Brain pericyte (primary cell): ENCODE measurements around the gene NOX5.

ENCODE experiments used
- DNase-seq: peaks from one replicate; pipeline ENCODE4 v3.0.0-alpha.2; 2012; ENCODE audit warnings: low read depth, low spot score

NOX5 gene

DNA sequence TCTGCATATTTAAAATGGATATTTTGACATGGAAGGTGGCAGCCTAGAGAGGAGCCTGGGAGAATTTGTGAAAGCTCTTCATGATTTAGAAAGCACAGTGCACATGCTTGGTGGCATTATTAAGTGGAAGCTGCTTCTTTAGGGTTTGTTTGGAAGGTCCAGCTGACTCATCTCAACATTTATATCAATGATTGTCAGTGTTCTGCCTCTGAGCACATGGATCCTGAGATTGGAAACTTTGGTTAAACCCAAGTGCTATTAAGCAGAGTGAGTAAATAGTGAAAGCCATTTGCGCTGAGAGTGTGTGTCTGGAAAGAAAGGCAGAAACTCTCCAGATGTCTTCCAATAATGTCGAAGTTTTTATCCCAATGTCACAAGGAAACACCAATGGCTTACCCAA is 7.4 kb downstream of the NOX5 start:
- no peak for DNase-seq

GRCh38 chr15:69025320-69025719 is 10.8 kb downstream of the NOX5 start:
- no peak for DNase-seq

- DNase-seq, result no peak
These were observed 11.9 kb downstream of the NOX5 start for GRCh38 chr15:69026355-69026754.

GRCh38 chr15:69027976-69028518 is 13.6 kb downstream of the NOX5 start:
- no peak for DNase-seq

DNA sequence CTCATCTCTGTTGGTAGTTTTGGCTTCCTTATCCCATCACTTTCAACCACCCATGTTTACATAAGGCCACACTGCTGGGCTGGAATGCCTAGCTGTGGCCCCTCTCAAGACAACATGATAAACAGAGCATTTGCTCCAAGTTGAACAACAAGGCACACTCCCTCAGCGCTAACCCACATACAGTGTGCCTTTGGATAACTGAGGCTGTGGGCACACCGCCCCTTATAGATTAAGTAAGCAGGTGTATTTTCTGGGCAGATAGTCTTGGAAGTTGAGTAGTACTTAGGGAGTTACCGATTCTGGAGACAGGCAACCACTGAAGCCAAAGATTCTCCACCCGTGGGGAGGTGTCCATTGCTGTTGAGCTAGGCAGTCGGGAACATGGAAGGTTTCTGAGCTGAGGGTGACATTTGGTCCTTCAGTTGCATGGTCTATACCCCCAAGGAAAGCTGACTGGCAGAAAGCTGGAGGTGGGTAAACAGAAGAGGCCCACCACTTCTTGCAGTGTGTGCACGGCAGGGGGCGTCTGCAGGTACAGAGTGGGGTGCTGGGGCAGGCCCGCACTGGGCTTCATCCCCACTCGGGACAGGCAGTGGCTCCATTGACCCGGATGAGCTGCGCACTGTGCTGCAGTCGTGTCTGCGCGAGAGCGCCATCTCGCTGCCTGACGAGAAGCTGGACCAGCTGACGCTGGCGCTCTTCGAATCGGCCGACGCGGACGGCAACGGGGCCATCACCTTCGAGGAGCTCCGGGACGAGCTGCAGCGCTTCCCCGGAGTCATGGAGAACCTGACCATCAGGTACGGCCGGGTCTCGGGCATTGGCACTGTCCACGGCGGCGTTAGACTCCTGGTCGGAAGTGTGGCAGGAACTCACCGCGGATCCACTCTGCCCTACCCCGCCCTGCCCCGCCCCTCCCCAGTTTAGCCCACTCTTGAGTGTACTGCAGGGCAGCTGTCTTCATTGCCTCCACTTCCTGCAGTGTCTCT is 16.8 kb downstream of the NOX5 start:
- DNase-seq, result no peak

GRCh38 chr15:69032031-69032430 is 17.5 kb downstream of the NOX5 start:
- no peak for DNase-seq

DNA sequence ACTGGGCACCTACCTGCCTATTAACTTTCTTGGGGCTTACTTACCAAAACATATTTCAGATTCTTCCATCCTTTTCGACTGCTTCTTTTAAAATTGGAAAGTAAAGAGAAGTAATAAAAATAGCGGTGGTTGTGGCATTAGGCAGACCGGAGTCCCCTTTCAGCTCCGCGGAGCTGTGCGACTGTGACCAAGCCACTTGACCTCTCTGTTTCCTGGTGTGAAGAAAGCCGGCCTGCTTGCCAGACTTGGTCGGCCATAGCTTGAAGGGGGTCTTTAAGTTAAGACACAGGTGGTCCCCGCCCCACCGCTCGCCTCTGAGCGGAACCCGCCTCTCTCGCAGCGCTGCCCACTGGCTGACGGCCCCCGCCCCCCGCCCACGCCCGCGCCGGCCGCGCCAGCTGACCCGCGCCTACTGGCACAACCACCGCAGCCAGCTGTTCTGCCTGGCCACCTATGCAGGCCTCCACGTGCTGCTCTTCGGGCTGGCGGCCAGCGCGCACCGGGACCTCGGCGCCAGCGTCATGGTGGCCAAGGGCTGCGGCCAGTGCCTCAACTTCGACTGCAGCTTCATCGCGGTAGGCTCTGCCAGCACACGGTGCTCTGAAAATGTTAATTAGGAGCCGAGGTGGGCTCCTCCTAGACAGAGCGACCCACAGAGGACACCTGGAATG is 18.3 kb downstream of the NOX5 start:
- DNase-seq, result no peak

DNA sequence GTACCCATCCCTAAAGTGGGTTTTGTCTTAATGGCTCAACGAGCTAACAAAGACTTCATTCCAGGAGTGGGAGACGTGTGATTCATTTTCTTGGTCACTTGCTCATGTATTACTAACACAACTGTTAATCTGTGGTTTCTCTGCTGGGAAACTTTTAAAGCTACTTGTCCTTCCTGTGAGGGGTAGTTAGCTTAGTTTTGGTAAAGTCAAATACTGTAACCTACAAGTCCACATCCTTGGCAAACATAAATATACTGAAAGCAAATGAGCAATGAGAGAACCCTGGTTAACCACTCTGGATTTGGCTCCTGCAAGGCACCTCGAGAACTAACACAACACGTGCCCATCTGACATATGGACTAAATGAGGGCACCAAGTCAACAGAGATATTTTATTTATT is 19.9 kb downstream of the NOX5 start:
- DNase-seq, result no peak

DNA sequence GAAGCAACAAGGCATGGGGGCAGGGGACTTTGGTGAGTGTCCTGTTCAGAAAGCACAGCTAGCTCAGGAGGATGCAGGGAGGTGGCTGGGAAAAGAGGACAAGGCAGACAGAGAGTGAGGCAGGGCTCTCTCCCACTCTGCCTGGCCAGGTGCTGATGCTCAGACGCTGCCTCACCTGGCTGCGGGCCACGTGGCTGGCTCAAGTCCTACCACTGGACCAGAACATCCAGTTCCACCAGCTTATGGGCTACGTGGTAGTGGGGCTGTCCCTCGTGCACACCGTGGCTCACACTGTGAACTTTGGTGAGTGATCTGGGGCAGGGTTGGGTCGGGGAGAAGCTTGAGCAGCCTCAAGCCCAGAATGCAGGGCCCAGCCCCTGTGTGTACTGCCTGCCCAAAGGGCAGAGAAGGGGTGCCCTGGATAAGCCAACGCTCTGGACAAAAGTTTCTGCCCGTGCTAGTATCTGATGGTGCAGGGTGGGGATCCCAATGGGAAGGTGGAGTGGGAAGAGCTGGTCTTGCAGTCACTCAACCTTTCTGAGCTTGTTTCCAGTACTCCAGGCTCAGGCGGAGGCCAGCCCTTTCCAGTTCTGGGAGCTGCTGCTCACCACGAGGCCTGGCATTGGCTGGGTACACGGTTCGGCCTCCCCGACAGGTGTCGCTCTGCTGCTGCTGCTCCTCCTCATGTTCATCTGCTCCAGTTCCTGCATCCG is 20.9 kb downstream of the NOX5 start:
- DNase-seq, result no peak

DNA sequence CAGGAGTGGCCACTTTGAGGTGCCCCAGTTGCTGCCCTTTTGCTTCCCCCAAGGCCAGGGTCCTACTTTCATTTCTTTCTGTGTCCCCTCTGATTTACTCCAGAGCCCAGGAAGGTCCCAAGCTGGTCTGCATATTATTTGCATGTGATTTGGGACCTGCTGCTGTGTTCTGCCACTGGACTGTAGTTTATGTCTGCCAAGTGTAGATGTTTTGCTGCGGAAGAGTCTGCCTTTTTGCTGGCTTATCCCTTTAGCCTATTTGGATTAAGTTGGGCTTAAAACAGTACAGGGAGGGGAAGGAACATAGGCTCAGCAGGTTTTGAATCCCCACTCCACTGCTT is 21.4 kb downstream of the NOX5 start:
- DNase-seq, result no peak

- DNase-seq, result no peak
These were observed 22.3 kb downstream of the NOX5 start for GRCh38 chr15:69036826-69037225.

DNA sequence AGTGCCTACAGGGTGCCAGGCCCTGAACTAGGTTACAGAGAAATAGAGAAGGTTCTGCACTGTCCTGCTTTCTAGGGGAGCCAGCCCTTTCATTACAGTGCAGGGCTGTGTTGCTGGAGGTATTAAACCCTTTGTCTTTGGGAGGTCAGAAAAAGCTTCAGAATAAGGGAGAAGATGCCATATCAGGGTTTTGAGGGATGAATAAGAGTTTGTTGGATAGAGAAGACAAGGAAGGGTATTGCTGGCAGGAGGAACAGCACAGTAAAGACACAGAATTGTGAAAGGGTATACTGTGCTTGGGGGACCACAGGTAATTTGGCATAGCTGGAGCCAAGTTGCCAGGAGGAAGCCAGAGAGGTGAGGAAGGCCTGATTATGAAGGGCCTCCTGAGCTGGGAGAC is 23.0 kb downstream of the NOX5 start:
- DNase-seq, result no peak

- no peak for DNase-seq
These were observed 23.5 kb downstream of the NOX5 start for GRCh38 chr15:69037977-69038376.

DNA sequence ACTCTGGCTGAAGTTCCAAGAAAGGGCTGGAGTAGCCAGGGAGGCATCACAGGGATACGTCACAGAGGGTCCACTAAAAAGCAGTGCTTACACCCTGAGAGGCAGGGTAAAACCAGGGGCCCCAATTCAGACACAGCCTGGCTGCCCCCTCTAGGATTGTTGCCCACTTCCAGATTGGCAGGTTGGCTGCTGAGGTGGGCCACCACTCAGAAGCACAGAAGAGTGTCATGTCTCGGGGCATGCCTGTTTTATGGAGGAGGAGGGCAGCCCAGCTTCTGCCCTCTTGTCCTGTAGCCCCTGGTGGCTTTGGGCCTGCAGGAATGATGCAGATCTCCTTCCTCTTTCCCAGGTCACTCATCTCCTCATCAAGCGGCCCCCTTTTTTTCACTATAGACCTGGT is 24.0 kb downstream of the NOX5 start:
- no peak for DNase-seq

GRCh38 chr15:69039516-69040225 is 25.2 kb downstream of the NOX5 start:
- DNase-seq, result no peak

DNA sequence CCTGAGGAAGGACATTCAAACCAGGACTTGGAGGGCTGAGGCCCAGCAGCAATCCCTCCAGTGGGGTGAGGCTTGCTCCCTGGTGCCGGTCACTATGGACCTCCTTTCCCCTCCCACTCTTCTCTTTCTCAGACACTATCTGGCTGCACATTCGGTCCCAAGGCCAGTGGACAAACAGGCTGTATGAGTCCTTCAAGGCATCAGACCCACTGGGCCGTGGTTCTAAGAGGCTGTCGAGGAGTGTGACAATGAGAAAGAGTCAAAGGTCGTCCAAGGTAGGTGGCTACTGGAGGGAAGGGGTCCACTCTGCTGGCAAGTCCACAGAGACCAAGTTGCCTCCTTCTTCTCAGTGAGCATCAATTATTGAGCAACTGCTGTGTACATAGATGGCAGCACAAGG is 28.0 kb downstream of the NOX5 start:
- DNase-seq, result no peak

GRCh38 chr15:69045802-69046201 is 31.3 kb downstream of the NOX5 start:
- DNase-seq, result peak; percentile 72

GRCh38 chr15:69046781-69047180 is 32.3 kb downstream of the NOX5 start:
- no peak for DNase-seq

- DNase-seq, result no peak
These were observed 35.5 kb downstream of the NOX5 start for GRCh38 chr15:69049976-69050375.

GRCh38 chr15:69055251-69055650 is 40.8 kb downstream of the NOX5 start:
- DNase-seq, result no peak

DNA sequence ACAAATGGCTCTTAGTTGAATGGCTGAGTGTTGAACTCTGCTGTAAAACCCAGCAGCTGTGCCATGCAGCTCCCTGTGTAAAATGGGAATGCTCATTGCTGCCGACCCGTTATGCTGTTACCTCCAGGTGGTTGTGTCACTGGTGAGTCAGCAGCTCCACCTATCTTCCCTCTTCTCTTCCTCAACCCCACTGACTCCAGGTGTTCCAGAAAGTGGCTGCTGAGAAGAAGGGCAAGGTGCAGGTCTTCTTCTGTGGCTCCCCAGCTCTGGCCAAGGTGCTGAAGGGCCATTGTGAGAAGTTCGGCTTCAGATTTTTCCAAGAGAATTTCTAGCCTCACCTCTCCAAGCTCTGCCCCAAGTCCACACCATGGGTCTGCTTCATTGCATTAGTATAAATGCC is 41.9 kb downstream of the NOX5 start:
- no peak for DNase-seq
